Measurements from ENCODE around the gene INPP5F.

Gene INPP5F

GRCh38 chr10:119812684-119813083 is 86.8 kb downstream of the INPP5F start:
- Mint-ChIP-seq H3K36me3 (ENCODE audit: low read depth) (peaks cover 26% of the 10 kb centered on the region), H3K4me3 (no peak overlapping the region), H3K27me3 (ENCODE audit: low read depth) (no peaks in the 10 kb centered on the region), H3K27ac (no peak overlapping the region), H3K9me3 (no peaks in the 10 kb centered on the region), H3K4me1 (no peaks in the 10 kb centered on the region)
- TF ChIP-seq, protein P1, sequence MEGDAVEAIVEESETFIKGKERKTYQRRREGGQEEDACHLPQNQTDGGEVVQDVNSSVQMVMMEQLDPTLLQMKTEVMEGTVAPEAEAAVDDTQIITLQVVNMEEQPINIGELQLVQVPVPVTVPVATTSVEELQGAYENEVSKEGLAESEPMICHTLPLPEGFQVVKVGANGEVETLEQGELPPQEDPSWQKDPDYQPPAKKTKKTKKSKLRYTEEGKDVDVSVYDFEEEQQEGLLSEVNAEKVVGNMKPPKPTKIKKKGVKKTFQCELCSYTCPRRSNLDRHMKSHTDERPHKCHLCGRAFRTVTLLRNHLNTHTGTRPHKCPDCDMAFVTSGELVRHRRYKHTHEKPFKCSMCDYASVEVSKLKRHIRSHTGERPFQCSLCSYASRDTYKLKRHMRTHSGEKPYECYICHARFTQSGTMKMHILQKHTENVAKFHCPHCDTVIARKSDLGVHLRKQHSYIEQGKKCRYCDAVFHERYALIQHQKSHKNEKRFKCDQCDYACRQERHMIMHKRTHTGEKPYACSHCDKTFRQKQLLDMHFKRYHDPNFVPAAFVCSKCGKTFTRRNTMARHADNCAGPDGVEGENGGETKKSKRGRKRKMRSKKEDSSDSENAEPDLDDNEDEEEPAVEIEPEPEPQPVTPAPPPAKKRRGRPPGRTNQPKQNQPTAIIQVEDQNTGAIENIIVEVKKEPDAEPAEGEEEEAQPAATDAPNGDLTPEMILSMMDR (IDR thresholded peaks at IDR 0.05; ENCODE audit: unreplicated experiment in 3 of 3), result no peak

DNA sequence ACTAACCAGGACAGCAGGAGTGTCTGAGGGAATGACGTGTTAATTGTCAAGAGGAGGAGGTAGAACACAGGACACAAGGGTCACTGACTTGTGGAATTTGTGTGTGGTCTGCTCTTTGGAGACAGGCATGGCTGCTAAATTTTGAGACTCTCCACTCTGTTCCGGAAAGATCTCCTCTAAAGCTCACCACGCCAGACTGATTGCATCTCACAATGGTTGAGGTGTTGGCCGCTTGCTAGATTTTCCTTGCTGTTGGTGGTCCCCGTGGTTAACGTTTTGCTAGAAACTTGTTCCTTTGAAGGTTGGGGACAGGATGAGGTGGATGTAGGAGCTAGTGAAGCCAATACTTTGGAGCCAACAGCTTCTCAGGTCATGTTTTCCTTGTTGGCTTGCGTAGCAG is 89.8 kb downstream of the INPP5F start:
- H3K27me3 Mint-ChIP-seq (ENCODE audit: low read depth), result no peaks in the 10 kb centered on the region
- H3K9me3 Mint-ChIP-seq, result no peaks in the 10 kb centered on the region
- no peak overlapping the region for H3K4me3 Mint-ChIP-seq
- TF ChIP-seq, protein P1 (IDR thresholded peaks at IDR 0.05; ENCODE audit: unreplicated experiment in 3 of 3), result no peak
- H3K36me3 Mint-ChIP-seq (ENCODE audit: low read depth), result peaks cover 29% of the 10 kb centered on the region
- H3K27ac Mint-ChIP-seq, result no peak overlapping the region
- peaks cover 15% of the 10 kb centered on the region for H3K4me1 Mint-ChIP-seq

DNA sequence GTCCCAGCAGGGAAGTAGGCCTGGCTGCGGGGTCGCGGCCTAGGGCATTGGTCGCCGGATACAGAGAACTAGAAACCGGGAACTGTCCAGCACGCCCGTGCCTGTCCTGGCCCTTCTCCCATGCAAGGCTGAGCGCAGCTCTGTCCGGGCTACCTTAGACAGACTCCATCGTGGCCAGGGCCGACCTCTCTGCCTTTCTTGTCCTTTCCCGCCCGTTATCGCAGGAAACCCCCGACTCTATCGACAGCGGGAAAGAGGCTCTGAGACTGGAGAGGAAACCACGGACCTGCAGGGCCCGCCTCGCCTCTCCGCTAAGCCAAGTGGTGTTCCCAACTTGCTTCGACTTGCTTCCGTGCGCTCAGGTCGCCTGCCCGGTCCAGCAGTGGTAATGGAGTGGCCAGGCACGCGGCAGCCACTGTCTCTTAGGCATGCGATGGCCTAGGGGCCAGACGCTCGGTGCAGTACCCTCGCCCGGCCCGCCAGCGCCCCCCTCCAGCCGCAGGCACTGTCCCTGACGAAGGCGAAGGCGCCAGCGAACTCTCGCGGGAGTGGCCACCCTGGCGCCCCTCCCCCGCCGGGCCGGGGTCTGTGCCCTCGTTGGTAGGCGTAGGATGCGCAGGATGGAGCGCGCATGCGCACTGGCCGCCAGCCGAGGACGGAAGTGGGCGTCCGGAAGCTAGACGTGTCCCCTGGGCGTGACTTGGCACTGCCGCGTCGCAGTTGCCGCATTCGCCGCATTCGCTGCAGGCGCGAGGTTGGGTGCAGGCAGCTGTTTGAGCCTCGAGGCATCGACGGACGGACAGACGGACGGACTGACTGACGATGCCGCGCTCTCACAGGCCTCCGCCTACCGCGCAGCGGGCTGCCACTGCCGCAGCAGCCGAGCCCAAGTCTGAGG is 92.4 kb downstream of the INPP5F start:
- Mint-ChIP-seq H3K27me3 (ENCODE audit: low read depth) (no peaks in the 10 kb centered on the region), H3K9me3 (no peaks in the 10 kb centered on the region), H3K4me1 (peaks cover 16% of the 10 kb centered on the region), H3K4me3 (peak overlapping the region; percentile 76 to 90 (median 84)), H3K36me3 (ENCODE audit: low read depth) (peaks cover 40% of the 10 kb centered on the region), H3K27ac (peak overlapping the region; percentile 80 to 83 (median 81))
- TF ChIP-seq, protein P1 (IDR thresholded peaks at IDR 0.05; ENCODE audit: unreplicated experiment in 3 of 3), result peak; percentile 28 to 48 (median 47)

DNA sequence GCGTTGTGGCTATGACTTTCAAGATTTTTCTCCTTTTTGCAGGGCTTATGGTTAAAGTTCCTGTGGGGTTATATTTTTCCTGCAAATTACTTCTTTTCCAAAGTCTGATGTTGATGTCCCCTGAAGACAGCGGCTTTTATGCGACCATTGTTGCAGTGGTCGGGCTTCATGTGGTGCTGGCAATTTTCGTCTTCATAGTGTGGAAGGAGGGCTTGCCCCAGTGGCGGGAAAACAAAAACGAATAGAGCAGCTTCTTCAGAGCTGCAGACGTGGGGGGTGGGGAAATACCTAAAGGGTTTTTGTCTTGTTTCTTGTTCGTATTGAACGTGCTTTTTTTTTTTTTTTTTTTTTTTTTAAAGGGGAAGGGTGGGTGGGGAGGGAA is 93.0 kb downstream of the INPP5F start:
- peaks cover 43% of the 10 kb centered on the region for H3K36me3 Mint-ChIP-seq (ENCODE audit: low read depth)
- no peaks in the 10 kb centered on the region for H3K9me3 Mint-ChIP-seq
- H3K4me1 Mint-ChIP-seq, result peaks cover 16% of the 10 kb centered on the region
- peak overlapping the region; percentile 68 to 81 (median 80) for H3K27ac Mint-ChIP-seq
- H3K4me3 Mint-ChIP-seq, result peak overlapping the region; percentile 76 to 90 (median 84)
- no peaks in the 10 kb centered on the region for H3K27me3 Mint-ChIP-seq (ENCODE audit: low read depth)
- TF ChIP-seq, protein P1 (IDR thresholded peaks at IDR 0.05; ENCODE audit: unreplicated experiment in 3 of 3), result no peak

- peaks cover 16% of the 10 kb centered on the region for H3K4me1 Mint-ChIP-seq
- no peak overlapping the region for H3K27ac Mint-ChIP-seq
- TF ChIP-seq, protein P1 (IDR thresholded peaks at IDR 0.05; ENCODE audit: unreplicated experiment in 3 of 3), result no peak
- H3K9me3 Mint-ChIP-seq, result no peaks in the 10 kb centered on the region
- H3K27me3 Mint-ChIP-seq (ENCODE audit: low read depth), result no peaks in the 10 kb centered on the region
- peaks cover 45% of the 10 kb centered on the region for H3K36me3 Mint-ChIP-seq (ENCODE audit: low read depth)
- peak overlapping the region; percentile 34 to 71 (median 52) for H3K4me3 Mint-ChIP-seq
Measured at GRCh38 chr10:119821182-119821581, 95.3 kb downstream of the INPP5F start.

- Mint-ChIP-seq H3K9me3 (no peaks in the 10 kb centered on the region), H3K4me1 (peaks cover 10% of the 10 kb centered on the region), H3K27me3 (ENCODE audit: low read depth) (no peaks in the 10 kb centered on the region), H3K27ac (no peak overlapping the region), H3K36me3 (ENCODE audit: low read depth) (peaks cover 55% of the 10 kb centered on the region), H3K4me3 (no peak overlapping the region)
- TF ChIP-seq, protein P1 (IDR thresholded peaks at IDR 0.05; ENCODE audit: unreplicated experiment in 3 of 3), result no peak
Measured at GRCh38 chr10:119824299-119824698, 98.4 kb downstream of the INPP5F start.
